ENCODE data around the gene NFATC2. TPM values are rescaled to one million over a fixed set of nuclear protein-coding genes. Genes with fewer than 3 reads are reported as not detected.

NFATC2 gene
- total and polyA plus RNA-seq, 2 experiments from 2014 or later: 0.52 to 0.59 TPM

DNA sequence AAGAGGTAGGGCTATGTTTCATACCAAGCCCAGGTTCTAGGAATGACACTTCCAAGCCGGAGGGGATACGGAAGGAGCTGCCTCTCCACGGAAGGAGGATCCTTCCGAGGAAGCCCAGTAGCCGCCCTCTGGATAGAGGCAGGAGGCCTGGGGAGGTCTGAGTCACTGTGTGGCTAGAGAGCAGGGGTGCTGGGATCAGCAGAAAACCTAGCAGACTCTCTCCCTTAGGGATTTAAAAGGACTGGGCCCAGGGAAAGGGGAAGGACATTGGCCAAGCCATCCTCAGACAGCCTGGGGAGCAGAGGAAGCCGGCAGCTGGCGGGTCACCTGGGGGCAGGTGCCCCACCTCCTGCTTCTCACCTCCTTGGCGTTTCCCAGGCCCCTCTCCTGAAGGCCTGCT, 36.6 kb upstream of the NFATC2 start:
- peaks cover 8% of the 10 kb centered on the region; the same call in 1 of the 2 replicates for H3K9me2 ChIP-seq (ENCODE audit: insufficient read depth)
- no peak overlapping the region for H3K27ac ChIP-seq (ENCODE audit: low read depth)
- TF ChIP-seq, protein P1, sequence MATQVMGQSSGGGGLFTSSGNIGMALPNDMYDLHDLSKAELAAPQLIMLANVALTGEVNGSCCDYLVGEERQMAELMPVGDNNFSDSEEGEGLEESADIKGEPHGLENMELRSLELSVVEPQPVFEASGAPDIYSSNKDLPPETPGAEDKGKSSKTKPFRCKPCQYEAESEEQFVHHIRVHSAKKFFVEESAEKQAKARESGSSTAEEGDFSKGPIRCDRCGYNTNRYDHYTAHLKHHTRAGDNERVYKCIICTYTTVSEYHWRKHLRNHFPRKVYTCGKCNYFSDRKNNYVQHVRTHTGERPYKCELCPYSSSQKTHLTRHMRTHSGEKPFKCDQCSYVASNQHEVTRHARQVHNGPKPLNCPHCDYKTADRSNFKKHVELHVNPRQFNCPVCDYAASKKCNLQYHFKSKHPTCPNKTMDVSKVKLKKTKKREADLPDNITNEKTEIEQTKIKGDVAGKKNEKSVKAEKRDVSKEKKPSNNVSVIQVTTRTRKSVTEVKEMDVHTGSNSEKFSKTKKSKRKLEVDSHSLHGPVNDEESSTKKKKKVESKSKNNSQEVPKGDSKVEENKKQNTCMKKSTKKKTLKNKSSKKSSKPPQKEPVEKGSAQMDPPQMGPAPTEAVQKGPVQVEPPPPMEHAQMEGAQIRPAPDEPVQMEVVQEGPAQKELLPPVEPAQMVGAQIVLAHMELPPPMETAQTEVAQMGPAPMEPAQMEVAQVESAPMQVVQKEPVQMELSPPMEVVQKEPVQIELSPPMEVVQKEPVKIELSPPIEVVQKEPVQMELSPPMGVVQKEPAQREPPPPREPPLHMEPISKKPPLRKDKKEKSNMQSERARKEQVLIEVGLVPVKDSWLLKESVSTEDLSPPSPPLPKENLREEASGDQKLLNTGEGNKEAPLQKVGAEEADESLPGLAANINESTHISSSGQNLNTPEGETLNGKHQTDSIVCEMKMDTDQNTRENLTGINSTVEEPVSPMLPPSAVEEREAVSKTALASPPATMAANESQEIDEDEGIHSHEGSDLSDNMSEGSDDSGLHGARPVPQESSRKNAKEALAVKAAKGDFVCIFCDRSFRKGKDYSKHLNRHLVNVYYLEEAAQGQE (IDR thresholded peaks at IDR 0.05; ENCODE audit: unreplicated experiment): no peak
- no peak for TF ChIP-seq STAT1 (IDR thresholded peaks at IDR 0.05; ENCODE audit: unreplicated experiment)
- no peak for TF ChIP-seq ZNF114 (CRISPR knock-in tag; IDR thresholded peaks at IDR 0.05)
- TF ChIP-seq NANOG (IDR thresholded peaks at IDR 0.05; ENCODE audit: borderline replicate concordance): no peak
- TF ChIP-seq CTCF (conservative IDR thresholded peaks at IDR 0.05; ENCODE audit: low read depth in 2 of 2): no peak
- no peak for TF ChIP-seq CREB1 (CRISPR knock-in tag; IDR thresholded peaks at IDR 0.05; ENCODE audit: low read depth)
- TF ChIP-seq ETS1 (IDR thresholded peaks at IDR 0.05): no peak
- TF ChIP-seq EZH2phosphoT487 (IDR thresholded peaks at IDR 0.05; ENCODE audit: unreplicated experiment): no peak
- TF ChIP-seq EZH2 (IDR thresholded peaks at IDR 0.05; ENCODE audit: low read depth, unreplicated experiment): no peak
- no peak for TF ChIP-seq JUNB (IDR thresholded peaks at IDR 0.05; ENCODE audit: unreplicated experiment)
- TF ChIP-seq POLR2AphosphoS5 (IDR thresholded peaks at IDR 0.05; ENCODE audit: low read depth): no peak
- TF ChIP-seq ZNF462 (CRISPR knock-in tag; IDR thresholded peaks at IDR 0.05): no peak
- TF ChIP-seq ZNF331 (CRISPR knock-in tag; IDR thresholded peaks at IDR 0.05; ENCODE audit: low read depth): no peak
- H3K79me2 ChIP-seq (replicated peaks; ENCODE audit: insufficient read depth): no peaks in the 10 kb centered on the region
- no peak overlapping the region for H3K4me3 ChIP-seq
- no peak for ATAC-seq
- Mint-ChIP-seq H3K4me1 (no peaks in the 10 kb centered on the region; the same call in 2 of the 3 replicates), H3K36me3 (ENCODE audit: low read depth) (no peaks in the 10 kb centered on the region), H3K4me3 (no peak overlapping the region), H3K27me3 (ENCODE audit: insufficient read depth, low read depth, poor library complexity) (peaks cover 7% of the 10 kb centered on the region), H3K9me3 (peaks cover under 1% of the 10 kb centered on the region; the same call in 1 of the 3 replicates), H3K27ac (no peak overlapping the region)
- no peak overlapping the region for H3K4me2 ChIP-seq
- H4K20me1 ChIP-seq (replicated peaks; ENCODE audit: insufficient read depth): no peaks in the 10 kb centered on the region
- no peaks in the 10 kb centered on the region for H3K27me3 ChIP-seq (ENCODE audit: insufficient read depth)
- H3F3A ChIP-seq (replicated peaks; ENCODE audit: low read depth): no peaks in the 10 kb centered on the region
- no peaks in the 10 kb centered on the region for H3K36me3 ChIP-seq (ENCODE audit: insufficient read depth)
- no peak overlapping the region for H2AFZ ChIP-seq
- H3K4me1 ChIP-seq (ENCODE audit: insufficient read depth): no peaks in the 10 kb centered on the region
- no peak for DNase-seq (ENCODE audit: low spot score)
